ENCODE results near the gene FBXL17.

FBXL17 gene

DNA sequence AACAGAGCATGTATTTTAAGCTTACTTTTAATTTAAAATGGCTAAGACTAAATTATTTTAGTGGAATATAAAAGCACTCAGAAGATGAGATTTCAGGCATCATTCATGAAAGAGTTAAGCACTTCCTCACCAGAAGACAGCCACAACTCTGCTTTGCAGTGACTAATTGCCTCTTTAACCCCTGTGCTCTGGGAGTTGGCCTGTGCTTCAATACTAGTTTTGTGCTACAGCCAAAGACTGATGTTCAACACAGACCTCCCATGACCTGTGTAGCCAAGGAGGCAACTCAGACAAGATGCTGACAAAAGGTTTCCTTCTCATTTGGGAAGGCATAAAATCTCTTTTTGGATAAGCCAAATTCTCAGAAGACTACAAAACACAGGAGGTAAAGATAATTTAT is 353.5 kb downstream of the FBXL17 start:
- H3K27me3 ChIP-seq (ENCODE audit: control insufficient read depth in 1 of 2, insufficient read depth in 2 of 2, low read length in 2 of 2), result no peaks in the 10 kb centered on the region

DNA sequence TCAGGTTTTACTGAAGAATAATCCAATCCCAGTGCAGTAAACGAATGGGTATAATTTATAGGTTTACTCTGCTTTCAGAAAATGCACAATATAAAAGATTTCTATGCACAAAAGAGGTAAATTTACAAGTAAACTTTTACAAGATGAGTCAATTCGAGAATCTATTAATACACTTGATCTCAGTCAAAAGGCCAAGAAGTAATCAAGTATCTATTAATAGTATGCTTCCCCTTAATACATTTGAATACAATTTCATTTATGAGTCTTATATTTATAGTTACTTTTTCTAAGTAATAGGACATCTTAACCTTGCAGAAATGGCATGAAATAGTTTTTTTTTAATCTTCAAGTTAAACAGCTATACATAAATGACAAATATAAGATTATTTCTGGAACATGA is 355.9 kb downstream of the FBXL17 start:
- Histone ChIP-seq H3K36me3 (ENCODE audit: insufficient read depth, low read length) (no peaks in the 10 kb centered on the region), H3K9ac (ENCODE audit: low read length) (no peak overlapping the region), H3K4me1 (ENCODE audit: insufficient read depth, low read length) (no peaks in the 10 kb centered on the region), H3K27me3 (ENCODE audit: control insufficient read depth in 1 of 2, insufficient read depth in 2 of 2, low read length in 2 of 2) (no peaks in the 10 kb centered on the region), H3K9me3 (ENCODE audit: low read length) (no peaks in the 10 kb centered on the region), H3K4me3 (ENCODE audit: low read depth in 1 of 2, low read length in 2 of 2) (no peak overlapping the region), H3K27ac (ENCODE audit: low read depth, low read length) (no peak overlapping the region)

More for the DNA sequence above, 353.5 kb downstream of the FBXL17 start:
- Histone ChIP-seq H3K9ac (ENCODE audit: low read length) (no peak overlapping the region), H3K4me3 (ENCODE audit: low read depth in 1 of 2, low read length in 2 of 2) (no peak overlapping the region), H3K9me3 (ENCODE audit: low read length) (no peaks in the 10 kb centered on the region), H3K36me3 (ENCODE audit: insufficient read depth, low read length) (no peaks in the 10 kb centered on the region), H3K27ac (ENCODE audit: low read depth, low read length) (no peak overlapping the region), H3K4me1 (ENCODE audit: insufficient read depth, low read length) (no peaks in the 10 kb centered on the region)

DNA sequence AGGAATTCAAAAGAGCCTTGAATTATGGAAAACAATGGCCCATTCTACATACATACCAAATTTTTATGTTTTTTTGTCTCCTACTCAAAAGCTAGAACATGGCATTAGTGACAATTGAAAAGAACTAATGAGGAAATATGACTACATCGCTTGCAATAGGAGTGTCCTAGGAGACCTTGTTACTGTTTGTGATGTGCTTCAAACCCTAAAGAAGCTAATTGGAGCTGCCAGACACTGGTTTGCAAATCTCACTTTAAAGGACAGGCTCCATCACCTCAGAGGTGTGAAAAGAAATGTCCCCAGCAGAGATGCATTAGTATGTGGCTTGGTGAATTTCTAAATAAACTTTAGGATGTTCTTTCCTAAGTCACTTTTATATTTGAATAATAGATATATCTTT is 356.9 kb downstream of the FBXL17 start:
- no peaks in the 10 kb centered on the region for H3K4me1 ChIP-seq (ENCODE audit: insufficient read depth, low read length)
- H3K36me3 ChIP-seq (ENCODE audit: insufficient read depth, low read length), result no peaks in the 10 kb centered on the region
- no peak overlapping the region for H3K27ac ChIP-seq (ENCODE audit: low read depth, low read length)
- no peaks in the 10 kb centered on the region for H3K9me3 ChIP-seq (ENCODE audit: low read length)
- H3K27me3 ChIP-seq (ENCODE audit: control insufficient read depth in 1 of 2, insufficient read depth in 2 of 2, low read length in 2 of 2), result no peaks in the 10 kb centered on the region
- no peak overlapping the region for H3K9ac ChIP-seq (ENCODE audit: low read length)
- no peak overlapping the region for H3K4me3 ChIP-seq (ENCODE audit: low read depth in 1 of 2, low read length in 2 of 2)

DNA sequence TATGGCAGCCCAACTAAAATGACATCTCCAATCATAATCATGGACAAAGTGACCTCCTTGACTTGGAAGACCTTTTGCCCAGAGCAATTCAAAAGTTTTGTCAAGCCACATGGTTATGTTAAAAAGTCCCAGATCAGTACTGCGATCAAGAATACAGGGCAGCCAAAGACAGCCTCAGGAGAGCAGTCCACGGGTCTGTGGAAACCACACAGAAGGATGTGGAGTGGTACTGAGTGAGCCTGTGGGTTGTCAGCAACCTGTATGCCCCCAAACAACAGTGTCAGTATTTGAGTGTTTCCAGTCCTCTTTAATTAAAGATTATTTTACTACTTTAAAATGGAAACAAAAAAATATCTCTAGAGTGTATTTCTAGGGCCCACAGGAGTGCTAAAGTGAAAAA is 365.8 kb downstream of the FBXL17 start:
- Histone ChIP-seq H3K27me3 (ENCODE audit: control insufficient read depth in 1 of 2, insufficient read depth in 2 of 2, low read length in 2 of 2) (no peaks in the 10 kb centered on the region), H3K27ac (ENCODE audit: low read depth, low read length) (no peak overlapping the region), H3K36me3 (ENCODE audit: insufficient read depth, low read length) (no peaks in the 10 kb centered on the region), H3K9me3 (ENCODE audit: low read length) (no peaks in the 10 kb centered on the region), H3K9ac (ENCODE audit: low read length) (no peak overlapping the region), H3K4me3 (ENCODE audit: low read depth in 1 of 2, low read length in 2 of 2) (no peak overlapping the region), H3K4me1 (ENCODE audit: insufficient read depth, low read length) (no peaks in the 10 kb centered on the region)

DNA sequence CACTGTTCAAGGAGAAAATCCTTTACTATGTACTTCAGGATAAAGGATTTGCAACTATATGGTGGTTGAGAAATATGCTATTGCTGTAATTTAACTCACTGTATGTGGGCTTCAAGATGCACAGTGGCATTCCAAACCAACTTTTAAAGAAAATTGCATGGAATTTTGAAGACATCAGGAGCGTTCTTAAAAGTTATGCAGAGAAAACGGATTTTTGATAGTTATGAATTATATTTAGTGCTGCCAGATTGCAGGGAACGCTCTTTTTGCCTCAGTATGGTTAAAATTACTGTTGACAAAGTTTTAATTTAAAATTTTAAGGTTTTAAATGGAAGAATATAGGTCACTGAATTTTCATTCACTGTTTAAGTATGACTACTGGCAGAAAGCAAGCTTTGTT is 375.1 kb downstream of the FBXL17 start:
- no peak overlapping the region for H3K27ac ChIP-seq (ENCODE audit: low read depth, low read length)
- no peak overlapping the region for H3K4me3 ChIP-seq (ENCODE audit: low read depth in 1 of 2, low read length in 2 of 2)
- no peaks in the 10 kb centered on the region for H3K27me3 ChIP-seq (ENCODE audit: control insufficient read depth in 1 of 2, insufficient read depth in 2 of 2, low read length in 2 of 2)
- no peaks in the 10 kb centered on the region for H3K36me3 ChIP-seq (ENCODE audit: insufficient read depth, low read length)
- no peaks in the 10 kb centered on the region for H3K4me1 ChIP-seq (ENCODE audit: insufficient read depth, low read length)
- H3K9me3 ChIP-seq (ENCODE audit: low read length), result no peaks in the 10 kb centered on the region
- no peak overlapping the region for H3K9ac ChIP-seq (ENCODE audit: low read length)

DNA sequence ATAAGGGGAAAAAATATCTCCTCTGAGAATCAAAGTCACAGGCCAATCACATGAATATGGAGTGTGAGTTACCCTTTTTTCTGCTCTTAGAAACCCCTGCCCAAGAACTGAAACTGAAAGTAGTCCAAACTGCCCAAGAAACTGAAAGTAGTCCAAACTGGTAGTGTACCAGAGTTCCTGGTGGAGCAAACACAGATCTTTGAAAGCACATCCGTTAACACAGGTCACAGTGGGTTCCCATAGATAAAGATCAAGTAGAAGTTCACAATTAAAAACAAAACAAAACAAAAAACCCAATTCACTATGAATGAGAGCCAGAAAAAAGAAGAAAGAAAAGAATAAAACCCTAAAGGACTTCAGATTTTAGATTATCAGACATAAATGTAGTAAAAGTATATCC is 378.7 kb downstream of the FBXL17 start:
- Histone ChIP-seq H3K27me3 (ENCODE audit: control insufficient read depth in 1 of 2, insufficient read depth in 2 of 2, low read length in 2 of 2) (no peaks in the 10 kb centered on the region), H3K36me3 (ENCODE audit: insufficient read depth, low read length) (no peaks in the 10 kb centered on the region), H3K4me3 (ENCODE audit: low read depth in 1 of 2, low read length in 2 of 2) (peak overlapping the region in 1 of 2 donors; percentile 21), H3K9me3 (ENCODE audit: low read length) (no peaks in the 10 kb centered on the region), H3K4me1 (ENCODE audit: insufficient read depth, low read length) (no peaks in the 10 kb centered on the region), H3K27ac (ENCODE audit: low read depth, low read length) (no peak overlapping the region), H3K9ac (ENCODE audit: low read length) (no peak overlapping the region)

DNA sequence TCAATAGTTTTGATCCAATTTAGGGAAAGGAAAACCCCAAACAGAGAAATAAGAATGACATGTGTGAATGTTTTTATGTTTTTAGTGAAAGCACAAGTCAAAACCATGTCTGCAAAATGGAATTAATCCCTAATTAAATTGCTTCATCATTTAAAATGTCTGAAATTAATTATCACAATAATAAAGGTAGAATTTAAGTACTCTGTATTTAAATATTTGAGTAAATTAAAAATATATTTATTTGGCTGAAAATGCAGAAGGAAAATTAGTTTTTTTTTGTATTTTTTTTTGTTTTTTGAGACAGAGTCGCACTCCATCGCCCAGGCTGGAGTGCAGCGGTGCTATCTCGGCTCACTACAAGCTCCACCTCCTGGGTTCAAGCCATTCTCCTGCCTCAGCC is 380.7 kb downstream of the FBXL17 start:
- no peaks in the 10 kb centered on the region for H3K9me3 ChIP-seq (ENCODE audit: low read length)
- H3K9ac ChIP-seq (ENCODE audit: low read length), result no peak overlapping the region
- no peaks in the 10 kb centered on the region for H3K4me1 ChIP-seq (ENCODE audit: insufficient read depth, low read length)
- no peaks in the 10 kb centered on the region for H3K27me3 ChIP-seq (ENCODE audit: control insufficient read depth in 1 of 2, insufficient read depth in 2 of 2, low read length in 2 of 2)
- H3K27ac ChIP-seq (ENCODE audit: low read depth, low read length), result no peak overlapping the region
- H3K36me3 ChIP-seq (ENCODE audit: insufficient read depth, low read length), result no peaks in the 10 kb centered on the region
- H3K4me3 ChIP-seq (ENCODE audit: low read depth in 1 of 2, low read length in 2 of 2), result no peak overlapping the region

DNA sequence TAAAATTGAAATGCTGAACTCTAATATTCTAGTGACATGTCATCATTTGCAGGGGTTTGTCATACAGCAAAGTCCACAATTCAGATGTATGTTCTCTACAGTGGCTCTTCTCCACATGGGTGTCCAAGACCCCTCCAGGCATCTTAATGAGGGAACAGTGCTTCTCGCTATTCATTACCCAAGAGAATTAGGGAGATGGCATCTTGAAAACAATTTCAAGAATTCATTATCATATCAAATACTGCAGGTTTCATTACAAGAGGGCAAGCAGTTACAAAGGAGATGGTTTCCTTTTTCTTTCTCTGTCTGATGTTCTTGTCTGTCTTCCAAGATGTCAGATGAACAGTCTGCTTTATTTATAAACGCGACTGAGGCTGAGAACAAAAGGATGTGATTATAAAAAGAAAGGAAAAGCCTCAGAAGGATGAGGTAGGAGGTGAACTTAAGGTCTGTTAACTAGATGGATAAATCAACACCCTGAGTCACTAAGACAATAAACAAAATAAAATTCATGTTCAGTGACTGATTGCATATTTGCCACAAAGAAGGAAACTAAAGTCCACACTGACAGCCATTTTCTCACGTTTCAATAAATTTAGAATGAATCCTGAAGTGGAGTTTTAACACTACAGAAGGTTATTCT is 384.4 kb downstream of the FBXL17 start:
- Histone ChIP-seq H3K9me3 (ENCODE audit: low read length) (no peaks in the 10 kb centered on the region), H3K27ac (ENCODE audit: low read depth, low read length) (no peak overlapping the region), H3K9ac (ENCODE audit: low read length) (no peak overlapping the region), H3K4me3 (ENCODE audit: low read depth in 1 of 2, low read length in 2 of 2) (no peak overlapping the region), H3K27me3 (ENCODE audit: control insufficient read depth in 1 of 2, insufficient read depth in 2 of 2, low read length in 2 of 2) (no peaks in the 10 kb centered on the region), H3K36me3 (ENCODE audit: insufficient read depth, low read length) (no peaks in the 10 kb centered on the region), H3K4me1 (ENCODE audit: insufficient read depth, low read length) (no peaks in the 10 kb centered on the region)

DNA sequence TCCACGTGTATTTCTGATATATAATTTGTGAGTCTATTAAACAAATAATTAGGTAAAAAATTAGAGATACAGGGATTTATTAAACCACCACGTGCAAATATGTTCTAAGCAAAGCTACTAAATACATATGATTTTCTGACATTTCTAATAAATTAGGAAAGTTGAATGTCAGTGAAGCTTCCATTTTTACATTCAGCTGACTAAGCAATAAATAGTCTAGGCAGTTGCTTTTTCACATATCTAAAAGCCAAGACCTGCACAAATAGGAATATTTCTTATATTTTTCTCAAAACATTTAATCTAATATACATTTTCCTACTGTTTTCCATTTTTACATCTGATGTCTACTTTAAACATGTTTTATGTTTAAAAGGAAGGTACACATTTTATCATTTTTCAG is 388.6 kb downstream of the FBXL17 start:
- Histone ChIP-seq H3K9me3 (ENCODE audit: low read length) (no peaks in the 10 kb centered on the region), H3K27me3 (ENCODE audit: control insufficient read depth in 1 of 2, insufficient read depth in 2 of 2, low read length in 2 of 2) (no peaks in the 10 kb centered on the region), H3K4me3 (ENCODE audit: low read depth in 1 of 2, low read length in 2 of 2) (no peak overlapping the region), H3K4me1 (ENCODE audit: insufficient read depth, low read length) (no peaks in the 10 kb centered on the region), H3K27ac (ENCODE audit: low read depth, low read length) (no peak overlapping the region), H3K9ac (ENCODE audit: low read length) (no peak overlapping the region), H3K36me3 (ENCODE audit: insufficient read depth, low read length) (no peaks in the 10 kb centered on the region)

DNA sequence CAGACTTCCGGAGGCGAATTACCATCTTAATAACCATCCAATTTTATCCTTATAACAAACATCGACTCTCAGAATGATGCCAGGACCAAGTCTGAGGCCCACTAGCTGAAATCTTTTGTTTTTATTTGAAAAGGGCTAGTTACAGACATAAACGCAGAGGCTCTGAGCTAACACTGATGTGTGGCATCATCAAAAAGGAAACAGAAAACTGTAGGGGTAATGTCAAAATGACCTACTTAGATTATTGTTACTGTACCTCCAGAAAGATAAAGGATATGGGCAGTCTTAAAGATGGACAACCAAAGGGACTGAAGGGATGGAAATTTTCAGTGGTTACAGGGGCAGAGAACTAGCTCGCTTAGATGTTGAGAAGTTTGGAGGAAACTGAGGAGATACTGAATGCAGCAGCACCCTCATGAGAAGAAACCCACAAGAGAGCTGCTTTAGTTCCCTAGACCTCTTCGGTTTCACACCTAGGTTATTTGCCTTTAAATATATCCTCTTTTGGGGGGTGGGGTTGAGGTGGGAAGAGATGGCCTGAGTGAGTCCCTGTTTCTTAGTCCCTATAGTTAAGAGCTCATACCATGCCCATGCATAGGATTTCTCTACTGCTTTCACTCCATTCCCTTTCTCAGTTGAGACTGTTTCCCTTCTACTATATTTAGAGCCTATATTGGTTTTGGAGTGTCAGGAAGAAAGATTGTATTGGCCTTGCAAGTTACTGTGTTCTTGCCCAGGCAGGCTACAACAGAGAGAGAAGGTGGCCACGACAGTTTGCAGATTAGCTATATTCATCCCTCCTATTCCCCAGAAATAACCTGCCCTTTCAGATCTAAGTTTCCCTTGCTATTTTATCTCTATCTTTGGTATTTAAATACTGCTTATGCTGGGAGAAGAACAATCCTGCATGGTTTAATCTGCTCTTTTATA is 390.8 kb downstream of the FBXL17 start:
- Histone ChIP-seq H3K9ac (ENCODE audit: low read length) (no peak overlapping the region), H3K27ac (ENCODE audit: low read depth, low read length) (no peak overlapping the region), H3K36me3 (ENCODE audit: insufficient read depth, low read length) (no peaks in the 10 kb centered on the region), H3K4me3 (ENCODE audit: low read depth in 1 of 2, low read length in 2 of 2) (no peak overlapping the region), H3K27me3 (ENCODE audit: control insufficient read depth in 1 of 2, insufficient read depth in 2 of 2, low read length in 2 of 2) (no peaks in the 10 kb centered on the region), H3K9me3 (ENCODE audit: low read length) (no peaks in the 10 kb centered on the region), H3K4me1 (ENCODE audit: insufficient read depth, low read length) (no peaks in the 10 kb centered on the region)

DNA sequence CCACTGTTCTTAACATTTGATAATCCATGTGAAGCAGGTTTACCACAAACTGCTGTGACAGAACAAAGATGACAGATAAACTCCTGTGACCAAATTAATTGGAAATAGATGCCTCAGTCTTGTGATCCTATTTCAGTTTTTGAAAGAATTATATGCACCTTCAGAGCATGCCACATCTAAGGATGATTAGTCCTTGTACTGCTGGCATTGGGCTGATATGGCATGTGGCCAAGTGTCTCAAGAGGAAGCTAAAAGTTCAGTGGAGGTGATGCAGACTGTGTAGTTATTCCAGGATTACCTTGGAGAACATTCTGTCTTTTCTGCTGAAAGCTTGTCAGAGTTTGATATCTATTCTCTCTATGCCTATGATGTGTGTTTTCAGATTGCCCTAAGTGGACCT is 396.8 kb downstream of the FBXL17 start:
- H3K9me3 ChIP-seq (ENCODE audit: low read length), result no peaks in the 10 kb centered on the region
- no peak overlapping the region for H3K4me3 ChIP-seq (ENCODE audit: low read depth in 1 of 2, low read length in 2 of 2)
- no peak overlapping the region for H3K9ac ChIP-seq (ENCODE audit: low read length)
- no peaks in the 10 kb centered on the region for H3K36me3 ChIP-seq (ENCODE audit: insufficient read depth, low read length)
- H3K27me3 ChIP-seq (ENCODE audit: control insufficient read depth in 1 of 2, insufficient read depth in 2 of 2, low read length in 2 of 2), result no peaks in the 10 kb centered on the region
- H3K4me1 ChIP-seq (ENCODE audit: insufficient read depth, low read length), result no peaks in the 10 kb centered on the region
- H3K27ac ChIP-seq (ENCODE audit: low read depth, low read length), result no peak overlapping the region

All from muscle layer of colon (tissue), 2 donors.